CD1c-positive myeloid dendritic cell (primary cell): ENCODE measurements around the gene LARP1B.
"Not testable (repeated sequence)": the region's sequence is repeated elsewhere in the genome, so short reads cannot be mapped to it uniquely, and the experiment has no call there.

Experiments used
- DNase-seq: peaks from one replicate; pipeline ENCODE4 v3.0.0-alpha.2; 2016; ENCODE audit errors: extremely low spot score

The LARP1B gene

DNA sequence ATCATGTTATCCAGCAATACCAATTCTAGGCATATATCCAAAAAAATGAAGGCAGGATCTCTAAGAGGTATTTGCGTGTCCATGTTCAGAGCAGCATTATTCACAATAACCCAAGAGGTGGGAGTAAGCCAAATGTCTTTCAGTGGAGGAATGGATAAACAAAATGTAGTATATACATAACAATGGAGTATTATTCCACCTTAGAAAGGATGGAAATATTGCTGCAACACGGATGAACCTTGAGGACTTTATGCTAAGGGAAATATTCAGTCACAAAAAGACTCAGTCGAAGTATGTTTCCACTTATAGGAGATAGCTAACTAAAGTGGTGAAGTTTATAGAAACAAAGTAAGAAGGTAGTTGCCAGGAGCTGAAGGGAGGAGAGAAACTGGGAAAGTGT lies 74.3 kb downstream of the LARP1B start:
- DNase-seq: no peak

DNA sequence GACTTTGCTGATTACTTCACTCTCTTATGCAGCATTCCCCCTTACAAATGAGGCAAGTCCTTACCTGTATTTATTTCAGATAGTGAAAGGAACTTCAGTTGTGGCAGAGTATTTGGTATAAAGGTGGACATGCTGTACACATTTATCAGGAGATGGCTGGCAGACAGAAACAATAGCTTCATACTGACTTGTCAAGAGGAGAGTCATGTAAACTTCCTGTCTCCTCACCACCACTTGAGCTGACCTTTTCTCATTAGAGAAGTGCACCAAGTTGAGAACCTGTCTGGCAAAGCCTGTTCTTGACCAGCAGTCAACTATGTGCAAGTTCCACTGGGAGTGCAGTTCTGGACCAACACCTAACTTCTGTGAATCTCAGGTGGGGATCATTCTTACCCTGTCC lies 80.8 kb downstream of the LARP1B start:
- no peak for DNase-seq

DNA sequence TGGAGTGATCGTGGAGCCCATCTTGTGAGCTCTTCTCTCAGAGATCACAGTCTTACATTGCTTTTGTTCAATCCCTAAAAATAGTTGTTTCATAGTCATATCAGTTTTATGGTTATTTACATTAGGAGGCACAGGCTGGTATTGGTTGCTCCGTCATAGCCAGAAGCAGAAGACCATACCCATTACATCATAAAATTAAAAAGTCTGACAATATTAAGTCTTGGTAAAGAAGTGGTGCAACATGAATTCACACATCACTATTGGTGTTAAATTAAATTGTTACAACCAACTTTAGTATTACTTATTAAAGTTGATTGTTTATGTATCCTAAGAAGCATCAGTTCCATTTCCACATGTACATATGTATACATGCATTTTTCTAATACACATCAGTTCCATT lies 84.6 kb downstream of the LARP1B start:
- DNase-seq: no peak

DNA sequence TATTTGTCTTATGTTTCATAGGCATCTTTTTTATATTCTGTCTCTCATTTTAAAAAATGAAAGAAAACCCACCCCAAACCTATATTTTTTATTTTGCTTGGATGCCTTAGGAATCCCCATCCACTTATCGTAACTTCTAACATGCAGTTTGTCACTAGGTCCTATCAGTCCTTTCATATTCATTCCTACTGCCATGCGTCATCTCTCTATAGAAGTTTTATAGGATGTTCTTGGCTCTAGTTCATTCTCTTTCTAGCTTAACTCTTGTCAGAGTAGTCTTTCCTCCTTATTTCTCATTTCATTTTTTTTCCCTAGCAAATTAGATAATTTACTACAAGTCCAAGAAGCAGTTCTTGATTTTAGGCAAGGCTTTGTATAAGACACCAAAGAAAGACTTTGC lies 92.7 kb downstream of the LARP1B start:
- no peak for DNase-seq

DNA sequence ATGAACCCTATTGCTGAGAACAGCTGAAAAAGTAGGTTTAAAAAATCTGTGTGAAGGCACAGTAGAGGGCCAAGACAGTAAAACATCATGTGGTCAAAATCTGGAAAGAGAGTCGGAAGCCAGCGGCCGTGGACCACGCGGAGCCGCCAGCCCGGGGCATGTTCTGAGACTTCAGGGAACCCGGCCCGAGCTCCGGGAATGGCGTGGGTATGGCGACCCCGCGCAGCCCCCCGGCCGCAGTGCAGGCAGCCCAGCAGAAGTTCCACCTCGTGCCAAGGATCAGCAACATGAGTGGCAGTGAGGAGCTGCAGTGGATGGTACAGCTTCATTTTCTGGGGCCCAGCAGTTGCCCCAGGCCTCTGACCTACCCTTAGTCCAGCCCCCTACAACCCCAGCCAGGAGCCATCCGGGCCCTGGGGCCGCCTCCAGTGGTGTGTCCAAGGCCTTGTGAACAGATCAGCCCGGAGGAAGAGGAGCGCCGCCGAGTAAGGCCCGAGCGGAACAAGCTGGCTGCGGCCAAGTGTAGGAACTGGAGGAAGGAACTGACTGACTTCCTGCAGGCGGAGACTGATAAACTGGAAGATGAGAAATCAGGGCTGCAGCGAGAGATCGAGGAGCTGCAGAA lies 94.2 kb downstream of the LARP1B start:
- no peak for DNase-seq

DNA sequence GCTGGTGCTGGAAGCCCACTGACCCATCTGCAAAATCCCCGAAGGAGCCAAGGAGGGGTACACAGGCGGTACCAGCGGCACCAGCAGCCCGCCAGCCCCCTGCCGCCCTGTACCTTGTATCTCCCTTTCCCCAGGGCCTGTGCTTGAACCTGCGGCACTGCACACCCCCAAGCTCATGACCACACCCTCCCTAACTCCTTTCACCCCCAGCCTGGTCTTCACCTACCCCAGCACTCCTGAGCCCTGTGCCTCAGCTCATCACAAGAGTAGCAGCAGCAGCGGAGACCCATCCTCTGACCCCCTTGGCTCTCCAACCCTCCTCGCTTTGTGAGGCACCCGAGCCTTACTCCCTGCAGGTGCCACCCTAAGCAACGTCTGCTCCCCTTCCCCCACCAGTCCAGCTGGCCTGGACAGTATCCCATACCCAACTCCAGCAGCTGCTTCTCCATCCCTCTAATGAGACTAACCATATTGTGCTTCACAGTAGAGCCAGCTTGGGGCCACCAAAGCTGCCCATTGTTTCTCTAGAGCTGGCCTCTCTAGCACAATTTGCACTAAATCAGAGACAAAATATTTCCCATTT lies 94.9 kb downstream of the LARP1B start:
- DNase-seq: no peak

DNA sequence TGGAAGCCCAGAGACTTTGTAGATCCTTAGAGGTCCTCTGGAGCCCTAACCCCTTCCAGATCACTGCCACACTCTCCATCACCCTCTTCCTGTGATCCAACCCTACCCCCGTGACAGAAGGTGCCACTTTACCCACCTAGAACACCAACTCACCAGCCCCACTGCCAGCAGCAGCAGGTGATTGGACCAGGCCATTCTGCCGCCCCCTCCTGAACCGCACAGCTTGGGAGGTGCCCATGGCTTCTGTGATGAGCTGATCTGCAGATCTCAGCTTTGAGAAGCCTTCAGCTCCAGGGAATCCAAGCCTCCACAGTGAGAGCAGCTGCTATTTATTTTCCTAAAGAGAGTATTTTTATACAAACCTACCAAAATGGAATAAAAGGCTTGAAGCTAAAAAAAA lies 95.4 kb downstream of the LARP1B start:
- DNase-seq: not testable (repeated sequence)

DNA sequence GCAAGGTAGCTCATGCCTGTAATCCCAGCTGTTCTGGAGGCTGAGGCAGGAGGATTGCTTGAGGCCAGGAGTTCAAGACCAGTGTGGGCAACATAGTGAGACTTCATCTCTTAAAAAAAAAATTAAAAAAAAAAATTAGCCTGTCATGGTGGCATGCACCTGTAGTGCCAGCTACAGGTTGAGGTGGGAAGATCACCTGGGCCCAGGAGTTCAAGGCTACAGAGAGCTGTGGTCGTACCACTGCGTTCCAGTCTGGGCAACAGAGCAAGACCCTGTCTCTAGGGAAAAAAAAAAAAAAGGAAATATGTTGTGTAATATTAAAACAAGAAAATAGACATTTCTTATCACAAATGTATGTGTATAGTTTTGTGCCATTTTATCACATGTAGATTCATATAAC lies 97.8 kb downstream of the LARP1B start:
- no peak for DNase-seq

DNA sequence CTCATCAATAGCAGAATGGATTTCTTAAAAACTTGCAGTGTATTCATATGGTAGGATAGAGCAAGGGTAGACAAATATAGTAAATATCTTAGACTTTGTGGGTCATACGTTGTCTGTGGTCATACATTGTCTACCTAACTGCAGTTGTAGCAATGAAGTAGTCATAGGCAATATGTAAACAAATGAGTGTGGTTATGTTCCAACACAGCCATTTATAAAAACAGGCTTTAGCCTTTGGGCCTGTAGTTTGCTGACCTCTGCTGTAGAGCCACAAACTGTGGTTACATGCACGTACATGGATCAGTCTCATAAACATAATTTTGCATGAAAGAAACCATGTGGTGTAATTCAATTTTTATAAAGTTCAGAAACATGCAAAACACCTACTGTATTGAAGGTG lies 98.9 kb downstream of the LARP1B start:
- DNase-seq: no peak

DNA sequence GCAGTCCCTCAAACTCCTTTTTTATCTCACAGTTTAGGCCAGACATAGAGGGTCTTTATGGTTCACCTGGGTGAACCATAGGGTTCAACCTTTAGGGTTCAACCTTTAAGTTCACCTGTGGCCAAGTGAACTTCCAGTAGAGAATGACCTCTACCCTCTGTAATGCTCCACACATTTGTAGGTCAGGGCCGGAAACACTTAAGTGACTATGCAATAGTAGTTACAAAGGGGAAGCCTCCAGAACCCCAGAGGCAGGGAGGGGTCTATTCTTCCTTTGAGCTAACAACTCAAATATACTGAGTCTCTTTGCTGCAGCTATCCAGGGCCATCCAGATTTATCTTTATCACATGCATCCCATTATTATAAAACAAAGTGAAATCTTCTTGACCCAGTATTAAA lies 100.0 kb downstream of the LARP1B start:
- no peak for DNase-seq

DNA sequence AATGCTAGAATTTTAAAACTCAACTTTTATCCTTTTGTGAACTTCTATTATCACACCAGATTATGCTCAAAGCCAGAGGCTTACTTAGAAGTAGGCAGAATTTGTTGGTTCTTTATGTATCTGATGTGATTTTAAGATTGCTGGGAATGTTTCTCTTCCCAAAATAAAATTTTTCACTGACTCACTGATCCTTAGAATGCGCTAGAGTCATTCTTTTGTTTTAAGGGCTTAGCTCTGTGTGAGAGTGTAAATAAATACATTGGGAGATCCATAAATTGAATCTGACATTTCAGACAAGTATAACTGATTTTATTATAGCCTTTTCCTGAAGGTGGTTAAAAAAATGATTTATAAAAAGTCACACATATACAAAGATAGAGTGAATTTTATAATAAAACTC lies 101.3 kb downstream of the LARP1B start:
- no peak for DNase-seq

DNA sequence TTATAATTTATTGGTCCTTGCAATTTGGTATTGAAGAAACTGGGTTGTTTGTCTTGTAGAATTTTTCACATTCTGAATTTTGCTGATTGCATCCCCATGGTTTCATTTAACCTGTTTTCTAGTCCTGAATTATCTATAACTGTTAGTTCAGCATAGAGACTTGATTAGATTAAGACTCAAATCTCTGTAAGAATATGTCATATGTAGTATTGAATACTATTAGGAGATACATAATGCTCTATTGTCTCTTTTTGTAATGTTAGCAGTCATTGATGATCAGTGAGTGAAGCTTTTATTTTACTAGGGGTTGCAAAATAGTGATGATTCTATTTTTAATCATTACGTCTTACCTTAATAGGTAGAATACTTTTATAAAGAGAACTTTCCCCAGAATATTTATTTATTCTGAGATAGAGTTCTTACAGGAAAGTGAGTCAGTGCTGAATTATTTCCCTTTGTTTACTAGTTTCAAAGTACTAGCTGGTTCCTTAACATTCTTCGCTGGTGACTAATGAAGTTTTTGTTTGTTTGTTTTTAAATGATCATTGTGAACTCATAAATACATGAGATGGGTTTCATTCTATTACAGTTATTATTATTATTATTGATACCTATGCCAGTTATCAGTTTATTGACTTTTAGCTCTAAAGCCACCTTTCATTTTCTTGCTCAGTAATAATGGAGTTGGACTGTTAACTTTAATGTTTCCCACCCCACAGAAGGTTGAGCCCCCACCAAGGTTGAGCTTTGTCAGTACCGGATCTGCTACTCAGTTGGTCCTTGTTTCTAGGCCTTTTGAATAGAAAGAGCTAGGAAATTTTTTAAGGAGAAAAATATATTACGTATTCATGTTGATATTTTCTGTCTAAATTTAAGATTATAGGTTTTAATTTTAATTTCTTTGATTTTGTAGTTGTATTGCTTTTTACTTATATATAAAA lies 102.3 kb downstream of the LARP1B start:
- no peak for DNase-seq

DNA sequence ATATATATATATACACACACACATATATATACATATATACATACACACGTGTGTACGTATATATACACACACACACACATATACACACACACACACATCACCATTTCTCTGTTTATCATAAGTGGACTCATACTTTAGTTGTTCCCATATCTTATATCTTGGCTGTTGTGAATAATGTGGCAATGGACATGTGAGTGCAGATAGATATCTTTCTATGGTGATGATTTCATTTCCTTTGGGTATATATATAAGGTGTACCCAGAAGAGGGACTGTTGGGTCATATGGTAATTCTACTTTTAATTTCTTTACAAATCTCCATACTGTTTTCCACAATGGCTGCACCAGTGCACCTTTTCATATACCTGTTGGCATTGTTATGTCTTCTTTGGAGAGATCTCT lies 105.9 kb downstream of the LARP1B start:
- DNase-seq: no peak

DNA sequence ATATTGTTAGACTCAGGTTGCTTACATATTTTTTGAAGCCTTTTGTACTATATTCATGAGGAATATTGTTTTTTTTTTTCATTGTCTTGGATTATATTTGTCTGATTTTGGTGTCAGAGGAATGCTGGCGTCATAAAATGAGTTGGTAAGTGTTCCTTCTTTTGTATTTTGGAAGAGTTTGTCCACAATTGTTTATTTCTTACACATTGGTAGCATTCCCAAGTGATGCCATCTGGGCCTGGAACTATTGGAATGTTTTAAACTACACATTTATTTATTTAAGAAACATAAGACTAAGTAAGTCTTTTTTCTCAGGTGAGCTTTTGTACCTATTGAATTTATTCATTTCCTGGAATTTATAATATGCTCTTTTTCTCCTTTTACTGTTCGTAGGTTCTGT lies 107.6 kb downstream of the LARP1B start:
- no peak for DNase-seq

DNA sequence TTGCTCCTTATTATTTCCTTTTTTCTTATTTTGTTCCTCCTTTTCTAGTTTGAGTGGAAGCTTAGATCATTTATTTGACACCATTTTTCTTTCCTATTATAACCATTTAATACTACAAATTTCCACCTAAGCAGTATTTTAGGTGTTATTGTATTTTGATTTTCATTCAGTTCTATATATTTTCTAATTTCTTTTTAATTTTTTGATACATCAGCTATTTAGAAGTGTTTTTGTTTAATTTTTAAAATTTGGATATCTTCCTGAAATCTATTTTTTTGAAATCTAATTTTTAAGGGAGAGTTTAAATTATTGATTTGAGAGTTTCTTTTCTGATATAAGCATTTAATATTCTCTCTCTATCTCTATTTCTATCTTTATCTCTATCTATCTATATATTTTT lies 108.1 kb downstream of the LARP1B start:
- DNase-seq: no peak

DNA sequence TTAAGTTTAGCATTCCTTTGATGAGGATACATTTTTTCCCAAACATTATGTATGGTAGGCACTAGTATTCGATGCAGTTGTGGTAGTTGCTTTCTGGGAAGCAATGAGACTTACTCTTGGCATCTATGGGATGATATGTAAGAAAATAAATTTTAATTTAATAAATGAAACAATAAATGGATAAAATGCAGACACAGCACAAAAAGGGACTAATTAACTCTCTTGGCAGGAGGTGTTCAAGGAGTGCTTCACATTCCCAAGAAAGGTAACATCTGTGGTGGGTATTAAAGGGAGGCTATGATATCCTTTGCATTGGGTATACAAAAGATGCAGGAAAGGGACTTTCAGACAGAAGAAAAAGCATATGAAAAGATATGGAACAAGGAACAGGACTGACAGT lies 115.5 kb downstream of the LARP1B start:
- DNase-seq: no peak

DNA sequence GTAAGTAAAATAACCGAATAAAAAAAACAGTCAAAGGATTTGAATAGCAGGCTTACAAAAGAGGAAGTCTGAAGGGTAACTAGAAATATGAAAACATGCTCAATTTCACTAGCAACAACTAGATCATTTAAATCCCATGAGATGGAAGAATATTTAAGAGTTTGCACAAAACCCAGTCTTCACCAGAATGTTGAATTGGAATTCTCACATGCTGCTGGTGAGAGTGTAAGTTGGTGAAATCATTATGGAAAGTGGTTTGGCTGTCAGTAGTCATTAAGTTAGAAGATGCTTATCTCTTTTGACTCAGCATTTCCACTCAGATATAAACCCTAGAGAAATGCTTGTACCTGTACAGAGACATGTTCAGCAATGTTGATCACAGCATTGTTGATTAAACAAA lies 116.4 kb downstream of the LARP1B start:
- DNase-seq: no peak

DNA sequence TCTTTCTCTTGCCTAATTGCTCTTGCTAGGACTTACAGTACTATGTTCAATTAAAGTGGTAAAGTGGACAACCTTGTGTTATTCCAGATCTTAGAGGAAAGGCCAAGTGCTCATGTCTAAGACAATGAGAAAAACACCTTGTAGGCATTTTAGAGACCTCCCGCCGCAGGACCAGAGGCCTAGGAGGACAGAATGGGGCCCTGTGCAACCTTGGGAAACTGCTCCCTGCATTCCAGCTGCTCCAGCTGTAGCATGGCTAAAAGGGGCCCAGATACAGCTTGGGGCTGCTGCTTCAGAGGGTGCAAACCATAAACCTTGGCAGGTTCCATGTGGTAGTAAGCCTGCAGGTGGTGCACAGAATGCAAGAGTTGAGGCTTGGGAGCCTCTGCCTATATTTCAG lies 125.5 kb downstream of the LARP1B start:
- no peak for DNase-seq

DNA sequence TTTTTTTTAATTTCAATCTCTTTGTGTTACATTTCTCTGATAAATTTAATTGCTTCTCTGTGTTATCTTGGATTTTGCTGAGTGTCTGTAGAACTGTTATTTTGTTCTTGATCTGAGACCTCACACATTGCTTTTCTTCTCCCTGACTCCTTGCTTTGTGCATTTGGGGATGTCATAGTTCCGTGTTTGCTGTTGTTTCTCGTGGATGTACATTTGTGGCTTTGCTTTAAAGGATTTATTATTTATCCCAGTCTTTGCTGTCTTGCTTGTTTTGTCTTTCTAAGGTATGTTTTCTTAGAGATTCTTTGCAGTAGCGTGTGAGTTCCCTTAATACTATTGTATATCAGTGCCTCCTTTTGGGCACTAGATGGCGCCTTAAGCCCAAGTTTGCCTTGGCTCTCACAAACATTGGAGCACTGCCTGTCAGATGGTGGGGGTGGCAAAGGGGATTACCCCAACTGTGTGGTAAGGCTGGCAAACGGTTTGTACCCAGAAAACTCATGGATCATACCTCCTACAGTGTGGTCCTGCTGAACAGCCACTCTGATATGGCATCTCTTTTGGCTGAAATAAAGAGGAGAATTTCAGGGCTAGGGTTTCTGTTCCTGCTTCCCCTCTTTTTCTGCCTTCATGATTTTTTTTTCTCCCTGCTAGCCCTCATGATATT lies 130.1 kb downstream of the LARP1B start:
- peak; percentile 82 for DNase-seq

DNA sequence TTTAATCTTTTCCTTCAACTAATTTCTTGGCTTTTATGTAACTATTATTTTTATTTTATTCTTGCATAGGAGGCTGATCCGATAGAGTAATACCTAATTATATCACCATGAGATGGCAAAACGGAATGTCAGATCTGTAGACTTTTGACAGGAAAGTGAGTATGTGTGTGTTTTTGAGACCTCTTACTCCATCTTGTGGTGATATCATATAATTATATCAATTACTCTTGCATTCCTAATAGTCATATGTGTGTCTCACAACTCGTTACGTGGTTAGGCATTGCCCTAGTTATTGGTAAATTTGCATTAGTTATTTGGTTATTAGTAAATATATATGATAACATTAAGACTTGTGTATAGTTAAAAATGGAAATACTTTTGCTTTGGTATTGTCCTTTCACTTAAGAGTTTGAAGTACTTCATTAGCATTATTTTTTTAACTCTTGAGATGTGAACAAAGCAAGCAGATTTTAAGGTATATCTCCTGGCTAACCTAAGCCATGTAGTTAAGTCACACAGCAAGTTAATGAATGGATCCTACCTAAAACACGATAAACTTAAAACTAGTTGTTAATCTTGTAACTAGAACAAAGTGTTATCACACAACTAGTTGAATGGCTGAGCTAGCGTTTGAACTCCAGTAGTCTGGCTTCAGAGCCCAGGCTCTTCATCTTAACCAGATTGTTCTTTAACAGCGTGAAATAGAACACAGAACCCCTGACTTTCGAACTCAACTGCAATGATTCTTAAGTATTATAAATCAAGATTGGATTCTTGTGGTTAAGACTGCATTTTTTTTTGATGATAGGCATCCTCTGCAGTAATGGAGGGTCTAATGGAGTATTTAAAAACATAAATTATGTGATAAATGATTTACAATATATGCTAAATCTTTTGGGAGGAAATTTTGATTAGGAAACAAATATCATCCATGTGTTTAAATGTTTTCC lies 159.4 kb downstream of the LARP1B start:
- DNase-seq: no peak

DNA sequence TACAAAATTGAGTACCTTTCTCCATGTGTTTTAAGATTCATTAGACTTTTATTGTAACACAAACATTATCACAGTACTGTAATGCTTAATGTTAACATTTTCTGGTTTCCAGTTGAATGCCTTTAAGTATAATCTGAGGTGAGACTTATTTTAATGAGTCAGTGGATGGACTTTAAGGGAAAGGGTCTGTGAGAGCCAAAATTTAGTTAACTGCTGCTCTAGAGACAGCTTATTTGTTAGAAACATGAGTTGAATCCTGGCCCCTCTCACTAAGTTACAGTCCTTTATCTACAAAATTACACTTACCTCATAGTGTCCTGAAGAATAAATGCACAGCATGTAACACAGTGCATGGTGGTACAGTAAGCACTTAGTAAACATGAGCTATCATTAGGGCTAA lies 160.5 kb downstream of the LARP1B start:
- DNase-seq: no peak
